Sigmoid colon (tissue), 4 donors: Measurements from ENCODE around the gene CLIC4.

Source experiments
- POLR2A ChIP-seq, 2 donors: fragments of 450-650 bp; IDR thresholded peaks; one replicate each; pipeline ENCODE4 v1.6.1; 2016; ENCODE audit warnings: antibody characterized with exemption in 2 of 2, mild to moderate bottlenecking in 2 of 2, moderate library complexity in 2 of 2
- POLR2AphosphoS5 ChIP-seq, 4 donors: sonication (generic); formaldehyde crosslinking; IDR thresholded peaks; one replicate each; pipeline ENCODE4 v1.6.1; 2017; ENCODE audit warnings: antibody characterized with exemption in 4 of 4
- TF ChIP-seq, protein P1 (sequence below), 4 experiments: fragments of 450-650 bp in 3 of 4; fragments of 200-600 bp in 1 of 4; IDR thresholded peaks; one replicate each; pipeline ENCODE4 v1.5.1; 2016 to 2019; ENCODE audit warnings: antibody characterized with exemption in 4 of 4, mild to moderate bottlenecking in 3 of 4, moderate library complexity in 2 of 4

DNA sequence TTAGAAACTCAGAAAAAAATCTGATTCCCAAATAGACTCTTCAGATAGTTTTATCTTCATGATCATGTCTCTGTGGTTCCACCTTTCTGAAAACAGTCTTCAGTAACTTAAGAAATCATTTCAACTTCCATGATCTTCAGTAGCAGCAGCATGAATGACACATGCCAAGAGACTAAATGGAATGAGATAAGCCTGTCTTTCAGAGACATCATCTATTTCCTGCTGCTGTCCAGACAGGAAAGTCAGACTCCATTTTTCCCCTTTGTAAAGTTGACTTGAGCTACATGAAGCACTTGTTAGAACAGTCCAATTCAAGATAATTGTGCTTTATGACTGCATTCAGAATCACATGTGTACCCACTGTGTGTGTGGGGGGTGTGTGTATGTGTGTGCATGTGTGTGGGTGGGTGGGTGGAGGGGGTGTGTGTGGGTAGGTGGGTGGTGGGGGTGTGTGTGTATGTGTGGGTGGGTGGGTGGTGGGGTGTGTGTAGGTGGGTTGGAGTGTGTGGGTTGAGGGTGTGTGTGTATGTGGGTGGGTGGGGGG lies 58.8 kb downstream of the CLIC4 start:
- TF ChIP-seq, protein P1, sequence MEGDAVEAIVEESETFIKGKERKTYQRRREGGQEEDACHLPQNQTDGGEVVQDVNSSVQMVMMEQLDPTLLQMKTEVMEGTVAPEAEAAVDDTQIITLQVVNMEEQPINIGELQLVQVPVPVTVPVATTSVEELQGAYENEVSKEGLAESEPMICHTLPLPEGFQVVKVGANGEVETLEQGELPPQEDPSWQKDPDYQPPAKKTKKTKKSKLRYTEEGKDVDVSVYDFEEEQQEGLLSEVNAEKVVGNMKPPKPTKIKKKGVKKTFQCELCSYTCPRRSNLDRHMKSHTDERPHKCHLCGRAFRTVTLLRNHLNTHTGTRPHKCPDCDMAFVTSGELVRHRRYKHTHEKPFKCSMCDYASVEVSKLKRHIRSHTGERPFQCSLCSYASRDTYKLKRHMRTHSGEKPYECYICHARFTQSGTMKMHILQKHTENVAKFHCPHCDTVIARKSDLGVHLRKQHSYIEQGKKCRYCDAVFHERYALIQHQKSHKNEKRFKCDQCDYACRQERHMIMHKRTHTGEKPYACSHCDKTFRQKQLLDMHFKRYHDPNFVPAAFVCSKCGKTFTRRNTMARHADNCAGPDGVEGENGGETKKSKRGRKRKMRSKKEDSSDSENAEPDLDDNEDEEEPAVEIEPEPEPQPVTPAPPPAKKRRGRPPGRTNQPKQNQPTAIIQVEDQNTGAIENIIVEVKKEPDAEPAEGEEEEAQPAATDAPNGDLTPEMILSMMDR (IDR thresholded peaks at IDR 0.05) = no peak
- TF ChIP-seq POLR2AphosphoS5 (IDR thresholded peaks at IDR 0.05) (no peak), POLR2A (IDR thresholded peaks at IDR 0.05) (no peak)
